HEK293 (cell line): Measurements from ENCODE around the gene DGUOK.

Experiments
- CTCF ChIA-PET: fragments of 350-600 bp; formaldehyde crosslinking; extraction: SDS; loops from one replicate; lab custom pipeline; 2021; ENCODE audit warnings: antibody characterized with exemption; lab: Yijun Ruan, JAX
- POLR2A ChIA-PET: fragments of 300-600 bp; formaldehyde crosslinking; extraction: SDS; loops from one replicate; lab custom pipeline; 2020; ENCODE audit warnings: antibody characterized with exemption, inconsistent platforms; lab: Yijun Ruan, JAX
- H3K27ac ChIP-seq: fragments of 200-500 bp; sonication (Bioruptor generic); 2 replicates; pipeline ENCODE4 v1.5.1; 2014; ENCODE audit warnings: low read depth, low read length, control low read depth, inconsistent platforms; ENCODE audit errors: extremely low read depth
- H3K36me3 ChIP-seq, 2 experiments: fragments of 200-500 bp in 1 of 2; sonication (Bioruptor generic) in 1 of 2; 1 replicate in 1 of 2; 2 replicates in 1 of 2; pipeline ENCODE4 v1.5.1; 2014 to 2017; ENCODE audit warnings: inconsistent platforms in 2 of 2, low read length in 2 of 2; ENCODE audit not compliant: control insufficient read depth in 2 of 2, insufficient read depth in 1 of 2
- H3K4me1 ChIP-seq: fragments of 200-500 bp; sonication (Bioruptor generic); 2 replicates; pipeline ENCODE4 v1.5.1; 2014; ENCODE audit warnings: mild to moderate bottlenecking, low read length, inconsistent platforms; ENCODE audit not compliant: control insufficient read depth, insufficient read depth
- H3K4me3 ChIP-seq: 2 replicates; pipeline ENCODE4 v1.5.1; 2011; ENCODE audit warnings: low read depth, mild to moderate bottlenecking, control low read depth, low read length, moderate library complexity
- H3K9me3 ChIP-seq: fragments of 200-500 bp; sonication (Bioruptor generic); 2 replicates; pipeline ENCODE4 v1.5.1; 2014; ENCODE audit warnings: low read depth, low read length, inconsistent platforms; ENCODE audit not compliant: control insufficient read depth, insufficient read depth
- EGR2 ChIP-seq: fragments of 450-650 bp; formaldehyde crosslinking; IDR thresholded peaks from 2 replicates; pipeline ENCODE4 v1.5.1; 2016; ENCODE audit warnings: low read depth, missing biosample characterization, missing genetic modification characterization
- GLIS1 ChIP-seq: fragments of 450-650 bp; formaldehyde crosslinking; IDR thresholded peaks from 2 replicates; pipeline ENCODE4 v1.5.1; 2016; ENCODE audit warnings: missing biosample characterization, missing genetic modification characterization
- IKZF3 ChIP-seq: fragments of 450-650 bp; IDR thresholded peaks from 2 replicates; pipeline ENCODE4 v1.5.0; 2018; ENCODE audit warnings: missing biosample characterization, mild to moderate bottlenecking, missing genetic modification characterization, moderate library complexity
- KLF17 ChIP-seq: fragments of 450-650 bp; formaldehyde crosslinking; IDR thresholded peaks from 2 replicates; pipeline ENCODE4 v1.5.1; 2016; ENCODE audit warnings: missing biosample characterization, missing genetic modification characterization
- MZF1 ChIP-seq: fragments of 450-650 bp; formaldehyde crosslinking; IDR thresholded peaks from 2 replicates; pipeline ENCODE4 v1.5.1; 2017; ENCODE audit warnings: missing biosample characterization, missing genetic modification characterization, borderline replicate concordance
- OSR2 ChIP-seq: fragments of 450-650 bp; formaldehyde crosslinking; IDR thresholded peaks from 2 replicates; pipeline ENCODE4 v1.5.1; 2016; ENCODE audit warnings: missing biosample characterization, missing genetic modification characterization
- OVOL3 ChIP-seq: fragments of 450-650 bp; formaldehyde crosslinking; IDR thresholded peaks from 2 replicates; pipeline ENCODE4 v1.5.1; 2016; ENCODE audit warnings: missing biosample characterization, missing genetic modification characterization
- PATZ1 ChIP-seq: fragments of 450-650 bp; formaldehyde crosslinking; IDR thresholded peaks from 2 replicates; pipeline ENCODE4 v1.5.1; 2016; ENCODE audit warnings: missing biosample characterization, missing genetic modification characterization
- WT1 ChIP-seq: fragments of 450-650 bp; formaldehyde crosslinking; IDR thresholded peaks from 2 replicates; pipeline ENCODE4 v1.5.1; 2016; ENCODE audit warnings: missing biosample characterization, missing genetic modification characterization
- ZBTB17 ChIP-seq: fragments of 450-650 bp; formaldehyde crosslinking; IDR thresholded peaks from 2 replicates; pipeline ENCODE4 v1.5.1; 2016; ENCODE audit warnings: missing biosample characterization, missing genetic modification characterization
- ZFHX2 ChIP-seq: fragments of 450-650 bp; formaldehyde crosslinking; conservative IDR thresholded peaks from 2 replicates; pipeline ENCODE4 v1.5.1; 2016; ENCODE audit warnings: missing biosample characterization, missing genetic modification characterization
- ZIC2 ChIP-seq: fragments of 450-650 bp; formaldehyde crosslinking; IDR thresholded peaks from 2 replicates; pipeline ENCODE4 v1.5.1; 2016; ENCODE audit warnings: missing biosample characterization, missing genetic modification characterization
- ZNF211 ChIP-seq: fragments of 450-650 bp; formaldehyde crosslinking; IDR thresholded peaks from 2 replicates; pipeline ENCODE4 v1.5.1; 2016; ENCODE audit warnings: low read depth, missing biosample characterization, missing genetic modification characterization
- ZNF24 ChIP-seq: fragments of 450-650 bp; formaldehyde crosslinking; IDR thresholded peaks from 2 replicates; pipeline ENCODE4 v1.5.1; 2016; ENCODE audit warnings: missing biosample characterization, missing genetic modification characterization
- ZNF274 ChIP-seq, 2 experiments: fragments of 200-500 bp in 1 of 2; fragments of 450-650 bp in 1 of 2; sonication (Bioruptor generic) in 1 of 2; formaldehyde crosslinking in 1 of 2; IDR thresholded peaks; 2 replicates each; pipeline versions ENCODE4 v1.5.1 to v1.6.1; 2014 to 2016; ENCODE audit warnings: borderline replicate concordance in 1 of 2, inconsistent platforms in 1 of 2, low read length in 1 of 2, missing biosample characterization in 1 of 2, missing genetic modification characterization in 1 of 2
- ZNF362 ChIP-seq: fragments of 450-650 bp; formaldehyde crosslinking; IDR thresholded peaks from 2 replicates; pipeline ENCODE4 v1.5.1; 2016; ENCODE audit warnings: missing biosample characterization, missing genetic modification characterization
- ZNF366 ChIP-seq: fragments of 450-650 bp; formaldehyde crosslinking; conservative IDR thresholded peaks from 2 replicates; pipeline ENCODE4 v1.5.1; 2016; ENCODE audit warnings: missing biosample characterization, missing genetic modification characterization
- ZNF555 ChIP-seq: fragments of 450-650 bp; formaldehyde crosslinking; conservative IDR thresholded peaks from 2 replicates; pipeline ENCODE4 v1.5.1; 2017; ENCODE audit warnings: missing biosample characterization, mild to moderate bottlenecking, missing genetic modification characterization, inconsistent platforms
- ZNF837 ChIP-seq: fragments of 450-650 bp; formaldehyde crosslinking; IDR thresholded peaks from 2 replicates; pipeline ENCODE4 v1.5.1; 2016; ENCODE audit warnings: missing biosample characterization, missing genetic modification characterization

Gene DGUOK

GRCh38 chr2:74002505-74003421 lies 76.1 kb downstream of the DGUOK start (continued):
- TF ChIP-seq ZNF362 (tag by site-specific recombination) (no peak), ZNF555 (tag by site-specific recombination) (no peak), OSR2 (no peak), ZNF366 (tag by site-specific recombination) (peak; percentile 35; the same call in 1 of the 2 replicates), MZF1 (tag by site-specific recombination) (0 out of 2 replicates have a peak, but pooled peaks have one; percentile 38), ZBTB17 (peak; percentile 70; the same call in 1 of the 2 replicates), ZNF211 (tag by site-specific recombination) (no peak), ZNF24 (tag by site-specific recombination) (no peak), PATZ1 (tag by site-specific recombination) (0 out of 2 replicates have a peak, but pooled peaks have one; percentile 27)
- TF ChIP-seq, all 188 proteins: peak for 20

- CTCF ChIA-PET: interaction anchor here (0.6 to 1.4 kb wide), 2 partner anchors 13 to 15 kb away, joined by 4 to 5 read pairs; no protein-coding TSS in a partner anchor
- POLR2A ChIA-PET: interaction anchor here (0.6 to 2.3 kb wide), 5 partner anchors 11 to 318 kb away, joined by 3 to 10 read pairs (median 7); no protein-coding TSS in a partner anchor
- no peak for TF ChIP-seq OVOL3
- TF ChIP-seq PATZ1 (tag by site-specific recombination): 0 out of 2 replicates have a peak, but pooled peaks have one; percentile 12
- Histone ChIP-seq H3K36me3 (peaks cover 0 to 8% of the 10 kb centered on the region in 2 experiments; a peak in 1 of 3 replicates), H3K9me3 (no peaks in the 10 kb centered on the region), H3K27ac (no peak overlapping the region), H3K4me3 (peak overlapping the region; percentile 56; the same call in 1 of the 2 replicates), H3K4me1 (peaks cover 43% of the 10 kb centered on the region)
Measured at GRCh38 chr2:74003494-74004211, 77.0 kb downstream of the DGUOK start.

GRCh38 chr2:74004212-74005182 lies 77.8 kb downstream of the DGUOK start:
- CTCF ChIA-PET: interaction anchor here (0.6 to 1.4 kb wide), 2 partner anchors 13 to 15 kb away, joined by 4 to 5 read pairs; no protein-coding TSS in a partner anchor

More at GRCh38 chr2:74004212-74005182, 77.8 kb downstream of the DGUOK start:
- peaks cover 50% of the 10 kb centered on the region for H3K4me1 ChIP-seq
- peaks cover 0 to 8% of the 10 kb centered on the region in 2 experiments; a peak in 1 of 3 replicates for H3K36me3 ChIP-seq
- no peak overlapping the region for H3K27ac ChIP-seq
- POLR2A ChIA-PET: interaction anchor here (2.3 kb wide), 1 partner anchor 18 kb away, joined by 10 read pairs; no protein-coding TSS in a partner anchor
- H3K4me3 ChIP-seq: no peak overlapping the region
- TF ChIP-seq ZBTB17: peak; percentile 67
- TF ChIP-seq ZNF837: no peak
- 0 out of 2 replicates have a peak, but pooled peaks have one; percentile 22 for TF ChIP-seq IKZF3 (tag by site-specific recombination)
- peak; percentile 30 for TF ChIP-seq KLF17 (tag by site-specific recombination)
- TF ChIP-seq ZFHX2: peak; percentile 90
- TF ChIP-seq WT1 (tag by site-specific recombination): 0 out of 2 replicates have a peak, but pooled peaks have one; percentile 14
- TF ChIP-seq EGR2: peak; percentile 93
- TF ChIP-seq ZNF366 (tag by site-specific recombination): no peak
- 0 out of 2 replicates have a peak, but pooled peaks have one; percentile 7 for TF ChIP-seq ZIC2
- no peak for TF ChIP-seq ZNF274 (IDR thresholded peaks at IDR 0.05; ENCODE audit: low read length)
- TF ChIP-seq ZNF274 (tag by site-specific recombination; IDR thresholded peaks at IDR 0.05; ENCODE audit: borderline replicate concordance): no peak
- peak; percentile 65 for TF ChIP-seq GLIS1
- TF ChIP-seq, all 188 proteins: peak for 8
- no peaks in the 10 kb centered on the region for H3K9me3 ChIP-seq
